HEK293 (cell line): ENCODE data around the gene HOXB4.
A peak's percentile ranks its signal among the peaks of the same experiment; 100 is the strongest.

Experiments used
- CTCF ChIA-PET: fragments of 350-600 bp; formaldehyde crosslinking; extraction: SDS; loops from one replicate; lab custom pipeline; 2021; ENCODE audit warnings: antibody characterized with exemption; lab: Yijun Ruan, JAX
- POLR2A ChIA-PET: fragments of 300-600 bp; formaldehyde crosslinking; extraction: SDS; loops from one replicate; lab custom pipeline; 2020; ENCODE audit warnings: antibody characterized with exemption, inconsistent platforms; lab: Yijun Ruan, JAX
- H3K27ac ChIP-seq: fragments of 200-500 bp; sonication (Bioruptor generic); 2 replicates; pipeline ENCODE4 v1.5.1; 2014; ENCODE audit warnings: low read depth, low read length, control low read depth, inconsistent platforms; ENCODE audit errors: extremely low read depth
- H3K36me3 ChIP-seq, 2 experiments: fragments of 200-500 bp in 1 of 2; sonication (Bioruptor generic) in 1 of 2; 1 replicate in 1 of 2; 2 replicates in 1 of 2; pipeline ENCODE4 v1.5.1; 2014 to 2017; ENCODE audit warnings: inconsistent platforms in 2 of 2, low read length in 2 of 2; ENCODE audit not compliant: control insufficient read depth in 2 of 2, insufficient read depth in 1 of 2
- H3K4me1 ChIP-seq: fragments of 200-500 bp; sonication (Bioruptor generic); 2 replicates; pipeline ENCODE4 v1.5.1; 2014; ENCODE audit warnings: mild to moderate bottlenecking, low read length, inconsistent platforms; ENCODE audit not compliant: control insufficient read depth, insufficient read depth
- H3K4me3 ChIP-seq: 2 replicates; pipeline ENCODE4 v1.5.1; 2011; ENCODE audit warnings: low read depth, mild to moderate bottlenecking, control low read depth, low read length, moderate library complexity
- H3K9me3 ChIP-seq: fragments of 200-500 bp; sonication (Bioruptor generic); 2 replicates; pipeline ENCODE4 v1.5.1; 2014; ENCODE audit warnings: low read depth, low read length, inconsistent platforms; ENCODE audit not compliant: control insufficient read depth, insufficient read depth
- HOXC10 ChIP-seq: sonication (generic); formaldehyde crosslinking; IDR thresholded peaks from 2 replicates; pipeline ENCODE4 v1.8.1; 2023; ENCODE audit warnings: mild to moderate bottlenecking, missing genetic modification reagents
- IKZF3 ChIP-seq: fragments of 450-650 bp; IDR thresholded peaks from 2 replicates; pipeline ENCODE4 v1.5.0; 2018; ENCODE audit warnings: missing biosample characterization, mild to moderate bottlenecking, missing genetic modification characterization, moderate library complexity
- MEIS1 ChIP-seq: sonication (generic); formaldehyde crosslinking; IDR thresholded peaks from 2 replicates; pipeline ENCODE4 v1.8.1; 2022; ENCODE audit warnings: missing genetic modification reagents, mild to moderate bottlenecking, borderline replicate concordance
- PRDM10 ChIP-seq: fragments of 450-650 bp; formaldehyde crosslinking; IDR thresholded peaks from 2 replicates; pipeline ENCODE4 v1.5.1; 2016; ENCODE audit warnings: missing biosample characterization, missing genetic modification characterization
- SALL2 ChIP-seq: fragments of 450-650 bp; formaldehyde crosslinking; IDR thresholded peaks from 2 replicates; pipeline ENCODE4 v1.5.0; 2017; ENCODE audit warnings: missing biosample characterization, mild to moderate bottlenecking, missing genetic modification characterization, borderline replicate concordance
- SCRT2 ChIP-seq: fragments of 450-650 bp; formaldehyde crosslinking; IDR thresholded peaks from 2 replicates; pipeline ENCODE4 v1.5.1; 2016; ENCODE audit warnings: missing biosample characterization, missing genetic modification characterization
- ZBTB17 ChIP-seq: fragments of 450-650 bp; formaldehyde crosslinking; IDR thresholded peaks from 2 replicates; pipeline ENCODE4 v1.5.1; 2016; ENCODE audit warnings: missing biosample characterization, missing genetic modification characterization
- ZBTB48 ChIP-seq: fragments of 450-650 bp; formaldehyde crosslinking; IDR thresholded peaks from 2 replicates; pipeline ENCODE4 v1.5.1; 2016; ENCODE audit warnings: missing biosample characterization, missing genetic modification characterization
- ZFP3 ChIP-seq: fragments of 450-650 bp; formaldehyde crosslinking; IDR thresholded peaks from 2 replicates; pipeline ENCODE4 v1.5.1; 2016; ENCODE audit warnings: low read depth, missing biosample characterization, missing genetic modification characterization
- ZFP37 ChIP-seq: fragments of 450-650 bp; formaldehyde crosslinking; IDR thresholded peaks from 2 replicates; pipeline ENCODE4 v1.5.1; 2016; ENCODE audit warnings: missing biosample characterization, missing genetic modification characterization
- ZNF114 ChIP-seq: fragments of 450-650 bp; formaldehyde crosslinking; IDR thresholded peaks from 2 replicates; pipeline ENCODE4 v1.5.0; 2017; ENCODE audit warnings: missing biosample characterization, missing genetic modification characterization
- ZNF26 ChIP-seq: fragments of 450-650 bp; formaldehyde crosslinking; IDR thresholded peaks from 2 replicates; pipeline ENCODE4 v1.5.1; 2016; ENCODE audit warnings: missing biosample characterization, missing genetic modification characterization
- ZNF335 ChIP-seq: fragments of 450-650 bp; formaldehyde crosslinking; conservative IDR thresholded peaks from 2 replicates; pipeline ENCODE4 v1.5.1; 2016; ENCODE audit warnings: missing biosample characterization, missing genetic modification characterization
- ZNF416 ChIP-seq: fragments of 450-650 bp; formaldehyde crosslinking; IDR thresholded peaks from 2 replicates; pipeline ENCODE4 v1.5.1; 2016; ENCODE audit warnings: missing biosample characterization, missing genetic modification characterization
- ZNF561 ChIP-seq: fragments of 450-650 bp; IDR thresholded peaks from 2 replicates; pipeline ENCODE4 v1.5.1; 2018; ENCODE audit warnings: missing biosample characterization, missing genetic modification characterization, borderline replicate concordance
- ZNF596 ChIP-seq: fragments of 450-650 bp; IDR thresholded peaks from 2 replicates; pipeline ENCODE4 v1.5.0; 2018; ENCODE audit warnings: missing biosample characterization, mild to moderate bottlenecking, missing genetic modification characterization, moderate library complexity
- ZNF621 ChIP-seq: fragments of 450-650 bp; formaldehyde crosslinking; IDR thresholded peaks from 2 replicates; pipeline ENCODE4 v1.5.1; 2017; ENCODE audit warnings: missing biosample characterization, missing genetic modification characterization
- ZNF629 ChIP-seq: fragments of 450-650 bp; formaldehyde crosslinking; IDR thresholded peaks from 2 replicates; pipeline ENCODE4 v1.5.1; 2017; ENCODE audit warnings: missing biosample characterization, missing genetic modification characterization
- ZNF664 ChIP-seq: fragments of 450-650 bp; formaldehyde crosslinking; IDR thresholded peaks from 2 replicates; pipeline ENCODE4 v1.5.1; 2016; ENCODE audit warnings: missing biosample characterization, missing genetic modification characterization
- ZNF677 ChIP-seq: fragments of 450-650 bp; IDR thresholded peaks from 2 replicates; pipeline ENCODE4 v1.5.0; 2018; ENCODE audit warnings: missing biosample characterization, mild to moderate bottlenecking, missing genetic modification characterization, moderate library complexity
- ZNF692 ChIP-seq: fragments of 450-650 bp; formaldehyde crosslinking; IDR thresholded peaks from 2 replicates; pipeline ENCODE4 v1.5.1; 2016; ENCODE audit warnings: missing biosample characterization, missing genetic modification characterization
- ZNF76 ChIP-seq: fragments of 450-650 bp; formaldehyde crosslinking; IDR thresholded peaks from 2 replicates; pipeline ENCODE4; 2016; ENCODE audit warnings: low read depth, missing biosample characterization, missing genetic modification characterization, borderline replicate concordance
- ZSCAN4 ChIP-seq: fragments of 450-650 bp; formaldehyde crosslinking; IDR thresholded peaks from 2 replicates; pipeline ENCODE4 v1.5.1; 2017; ENCODE audit warnings: missing biosample characterization, missing genetic modification characterization

HOXB4 gene

GRCh38 chr17:48556576-48557401, 21.4 kb downstream of the HOXB4 start (continued):
- TF ChIP-seq ZNF561 (tag by site-specific recombination) = no peak
- TF ChIP-seq ZNF621 (tag by site-specific recombination) = no peak
- TF ChIP-seq ZFP37 = no peak
- TF ChIP-seq ZBTB17 (tag by site-specific recombination) = peak; percentile 41
- TF ChIP-seq IKZF3 = peak; percentile 81
- no peak for TF ChIP-seq ZNF76 (tag by site-specific recombination)
- no peak for TF ChIP-seq ZNF416 (tag by site-specific recombination)
- TF ChIP-seq SCRT2 (tag by site-specific recombination) = no peak
- no peak for TF ChIP-seq SALL2 (tag by site-specific recombination)
- TF ChIP-seq ZNF114 (tag by site-specific recombination) = no peak
- no peak for TF ChIP-seq ZNF26 (tag by site-specific recombination)
- no peak for TF ChIP-seq ZNF677 (tag by site-specific recombination)
- no peak for TF ChIP-seq ZBTB48 (tag by site-specific recombination)

- Histone ChIP-seq H3K4me3 (peak overlapping the region; percentile 44), H3K9me3 (no peaks in the 10 kb centered on the region)
- CTCF ChIA-PET = interaction anchor here (0.7 to 1.7 kb wide), 9 partner anchors 10 to 403 kb away, joined by 3 to 5 read pairs (median 4); no protein-coding TSS in a partner anchor
- TF ChIP-seq PRDM10 (tag by site-specific recombination) (peak; percentile 92), ZFP3 (no peak)
- TF ChIP-seq, all 188 proteins: peak for 1
- POLR2A ChIA-PET = interaction anchor here (0.7 to 3.0 kb wide), 13 partner anchors 9 to 306 kb away, joined by 3 to 26 read pairs (median 4); partner anchors contain the start of gene HOXB5
- H3K36me3 ChIP-seq = peaks cover 11 to 52% of the 10 kb centered on the region in 2 experiments
- peak overlapping the region; percentile 97 for H3K27ac ChIP-seq
- H3K4me1 ChIP-seq = peaks cover 62% of the 10 kb centered on the region
Measured at GRCh38 chr17:48556229-48556575, 21.9 kb downstream of the HOXB4 start.

- Histone ChIP-seq H3K9me3 (no peaks in the 10 kb centered on the region), H3K4me3 (peak overlapping the region; percentile 44), H3K4me1 (peaks cover 58% of the 10 kb centered on the region), H3K36me3 (peaks cover 10 to 52% of the 10 kb centered on the region in 2 experiments; a peak in 2 of 3 replicates), H3K27ac (peak overlapping the region; percentile 97)
- CTCF ChIA-PET = interaction anchor here (0.5 to 1.5 kb wide), 10 partner anchors 9 to 426 kb away, joined by 3 to 5 read pairs (median 4); partner anchors contain the start of gene HOXB5
- POLR2A ChIA-PET = interaction anchor here (0.6 to 3.0 kb wide), 18 partner anchors 8 to 305 kb away, joined by 3 to 26 read pairs (median 4); partner anchors contain the start of gene HOXB5
- TF ChIP-seq ZNF629 (no peak), HOXC10 (CRISPR knock-in tag) (peak; percentile 84; the same call in 1 of the 2 replicates), ZNF596 (tag by site-specific recombination) (peak; percentile 97), ZBTB48 (tag by site-specific recombination) (no peak), ZNF692 (tag by site-specific recombination) (0 out of 2 replicates have a peak, but pooled peaks have one; percentile 28), ZSCAN4 (peak; percentile 38; the same call in 1 of the 2 replicates), ZNF335 (tag by site-specific recombination) (peak; percentile 90), MEIS1 (CRISPR knock-in tag) (peak; percentile 99), ZNF664 (no peak)
Measured at GRCh38 chr17:48555258-48556228, 22.6 kb downstream of the HOXB4 start.
